CD14-positive monocyte (primary cell): ENCODE data around the gene DCLK1. TPM values are rescaled to one million over a fixed set of nuclear protein-coding genes. Genes with fewer than 3 reads are reported as not detected.

Experiments
- DNase-seq, 3 donors: peaks; one replicate each; pipeline ENCODE4 v3.0.0-alpha.2; 2011 to 2022
- H2AFZ ChIP-seq: 2 replicates; pipeline ENCODE4 v1.6.0; 2012; ENCODE audit warnings: mild to moderate bottlenecking, low read depth, low read length, inconsistent platforms; ENCODE audit not compliant: insufficient read depth, poor library complexity, severe bottlenecking
- H3K27ac ChIP-seq, 2 donors: 1 replicate in 1 of 2; 2 replicates in 1 of 2; pipeline ENCODE4 v1.5.1; 2012 to 2013; ENCODE audit warnings: low read length in 2 of 2, control low read depth in 1 of 2, inconsistent platforms in 1 of 2, low read depth in 1 of 2, mild to moderate bottlenecking in 1 of 2
- H3K27me3 ChIP-seq, 2 donors: one replicate each; pipeline versions ENCODE4 v1.6.0 to v1.6.1; 2011 to 2013; ENCODE audit warnings: low read length in 2 of 2; ENCODE audit not compliant: control insufficient read depth in 2 of 2, insufficient read depth in 2 of 2
- H3K36me3 ChIP-seq, 2 donors: replicated peaks in 1 of 2; 1 replicate in 1 of 2; 2 replicates in 1 of 2; pipeline versions ENCODE4 v1.5.1 to v1.6.1; 2012 to 2013; ENCODE audit warnings: low read length in 2 of 2, control low read depth in 1 of 2, inconsistent platforms in 1 of 2, mild to moderate bottlenecking in 1 of 2; ENCODE audit not compliant: insufficient read depth in 2 of 2, control insufficient read depth in 1 of 2
- H3K4me1 ChIP-seq, 2 donors: 1 replicate in 1 of 2; 2 replicates in 1 of 2; pipeline versions ENCODE4 v1.5.1 to v1.6.1; 2012 to 2013; ENCODE audit warnings: low read length in 2 of 2, control low read depth in 1 of 2, inconsistent platforms in 1 of 2, mild to moderate bottlenecking in 1 of 2, moderate library complexity in 1 of 2; ENCODE audit not compliant: insufficient read depth in 2 of 2, control insufficient read depth in 1 of 2
- H3K4me2 ChIP-seq: replicated peaks from 2 replicates; pipeline ENCODE3; 2012; ENCODE audit warnings: low read length, moderate library complexity, mild to moderate bottlenecking; ENCODE audit not compliant: poor library complexity, severe bottlenecking; ENCODE audit errors: extremely low read depth
- H3K4me3 ChIP-seq, 3 experiments: fragments of 200-600 bp in 1 of 3; sonication (generic) in 1 of 3; replicated peaks in 1 of 3; 1 replicate in 2 of 3; 2 replicates in 1 of 3; pipeline ENCODE4 v1.5.1; 2011 to 2013; ENCODE audit warnings: low read length in 3 of 3, mild to moderate bottlenecking in 3 of 3, control low read depth in 2 of 3, low read depth in 2 of 3, inconsistent platforms in 1 of 3, moderate library complexity in 1 of 3
- H3K79me2 ChIP-seq: 2 replicates; pipeline ENCODE4 v1.6.0; 2012; ENCODE audit warnings: mild to moderate bottlenecking, control low read depth, inconsistent platforms, low read length, moderate library complexity; ENCODE audit not compliant: insufficient read depth
- H3K9ac ChIP-seq: 2 replicates; pipeline ENCODE4 v1.6.0; 2017; ENCODE audit warnings: low read length, mild to moderate bottlenecking; ENCODE audit not compliant: insufficient read depth, poor library complexity, severe bottlenecking
- H3K9me3 ChIP-seq, 2 donors: replicated peaks in 1 of 2; 1 replicate in 1 of 2; 2 replicates in 1 of 2; pipeline versions ENCODE4 v1.5.1 to v1.6.1; 2012 to 2013; ENCODE audit warnings: low read length in 2 of 2, control low read depth in 1 of 2; ENCODE audit not compliant: control insufficient read depth in 1 of 2, insufficient read depth in 1 of 2
- H4K20me1 ChIP-seq: 2 replicates; pipeline ENCODE4 v1.6.0; 2012; ENCODE audit warnings: mild to moderate bottlenecking, low read length, control low read depth, moderate library complexity; ENCODE audit not compliant: insufficient read depth
- H3K27ac Mint-ChIP-seq, 7 donors: one replicate each; pipeline ENCODE4 v1.8.0; 2020; ENCODE audit warnings: mild to moderate bottlenecking in 7 of 7, mixed read lengths in 7 of 7, moderate library complexity in 6 of 7, inconsistent platforms in 2 of 7
- H3K27me3 Mint-ChIP-seq, 3 donors: one replicate each; pipeline ENCODE4 v1.8.0; 2021 to 2022; ENCODE audit warnings: low read depth in 3 of 3, mild to moderate bottlenecking in 3 of 3, mixed read lengths in 3 of 3, moderate library complexity in 3 of 3, inconsistent platforms in 1 of 3
- H3K36me3 Mint-ChIP-seq, 2 donors: one replicate each; pipeline ENCODE4 v1.8.0; 2020; ENCODE audit warnings: mixed read lengths in 2 of 2, inconsistent platforms in 1 of 2, mild to moderate bottlenecking in 1 of 2
- H3K4me1 Mint-ChIP-seq: one replicate; pipeline ENCODE4 v1.8.0; 2020; ENCODE audit warnings: mild to moderate bottlenecking, mixed read lengths
- H3K4me3 Mint-ChIP-seq, 2 donors: one replicate each; pipeline ENCODE4 v1.8.0; 2020; ENCODE audit warnings: mild to moderate bottlenecking in 2 of 2, mixed read lengths in 2 of 2, moderate library complexity in 1 of 2
- H3K9me3 Mint-ChIP-seq, 7 donors: one replicate each; pipeline ENCODE4 v1.8.0; 2020 to 2022; ENCODE audit warnings: mixed read lengths in 7 of 7, mild to moderate bottlenecking in 6 of 7, moderate library complexity in 6 of 7, inconsistent platforms in 2 of 7
- CTCF ChIP-seq: fragments of 200-600 bp; IDR thresholded peaks from one replicate; pipeline ENCODE4 v1.8.0; 2022; ENCODE audit warnings: antibody characterized with exemption, mild to moderate bottlenecking
- WGBS: methylation state at CpG from one replicate; pipeline ENCODE4 v1.1.5; 2013; ENCODE audit warnings: missing lambda C conversion rate; ENCODE audit not compliant: insufficient coverage; 5-methylcytosine and 5-hydroxymethylcytosine counted together
- intact Hi-C, 2 donors: fragments of 100-400 bp; cut with micrococcal nuclease; formaldehyde crosslinking; loops; one replicate each; pipeline versions ENCODE4 v1.15.0 to v1.15.1; 2023
- polyA plus RNA-seq, 3 donors: library from polyadenylated mRNA; depleted of rRNA in 1 of 3; unstranded in 2 of 3; stranded (reverse) in 1 of 3; fragments of 300-500 nt in 2 of 3; fragments of >200 nt in 1 of 3; fragmentation: Illumina TruSeq in 2 of 3; gene quantifications; 1 replicate in 2 of 3; 2 replicates in 1 of 3; pipeline ENCODE4 v1.2.3, GENCODE V29; 2012 to 2021

Gene DCLK1
- polyA plus RNA-seq, 3 donors = not detected

- intact Hi-C loops = no loop called here
- Mint-ChIP-seq H3K27ac (no peak overlapping the region), H3K4me3 (peak overlapping the region; percentile 59 to 77), H3K36me3 (no peaks in the 10 kb centered on the region), H3K4me1 (no peaks in the 10 kb centered on the region), H3K9me3 (peaks cover 0 to 8% (median 1%) of the 10 kb centered on the region in 7 donors), H3K27me3 (peaks cover 35 to 64% (median 38%) of the 10 kb centered on the region in 3 donors)
- Histone ChIP-seq H2AFZ (no peak overlapping the region), H3K79me2 (no peaks in the 10 kb centered on the region), H3K9ac (no peak overlapping the region), H4K20me1 (no peaks in the 10 kb centered on the region), H3K4me1 (no peaks in the 10 kb centered on the region), H3K9me3 (peaks cover 0 to 6% of the 10 kb centered on the region in 2 donors), H3K27me3 (peaks cover 31 to 36% of the 10 kb centered on the region in 2 donors), H3K27ac (no peak overlapping the region), H3K36me3 (no peaks in the 10 kb centered on the region), H3K4me3 (no peak overlapping the region), H3K4me2 (no peak overlapping the region)
- TF ChIP-seq CTCF = no peak
- WGBS = under 1% methylated on average over 61 of the region's 61 CpGs
- no peak for DNase-seq
These were observed 495 bp downstream of the DCLK1 start for GRCh38 chr13:36130552-36131221.

GRCh38 chr13:36130193-36130551 lies 1.0 kb downstream of the DCLK1 start:
- H3K27ac Mint-ChIP-seq = no peak overlapping the region
- peaks cover 31 to 38% of the 10 kb centered on the region in 2 donors for H3K27me3 ChIP-seq

More at GRCh38 chr13:36130193-36130551, 1.0 kb downstream of the DCLK1 start:
- Histone ChIP-seq H3K79me2 (no peaks in the 10 kb centered on the region), H3K4me2 (no peak overlapping the region), H3K4me3 (no peak overlapping the region), H4K20me1 (no peaks in the 10 kb centered on the region), H3K27ac (no peak overlapping the region), H3K4me1 (no peaks in the 10 kb centered on the region), H3K9ac (no peak overlapping the region), H2AFZ (no peak overlapping the region), H3K9me3 (peaks cover 0 to 6% of the 10 kb centered on the region in 2 donors), H3K36me3 (no peaks in the 10 kb centered on the region)
- intact Hi-C loops = no loop called here
- Mint-ChIP-seq H3K27me3 (peaks cover 35 to 65% (median 38%) of the 10 kb centered on the region in 3 donors), H3K36me3 (no peaks in the 10 kb centered on the region), H3K4me1 (no peaks in the 10 kb centered on the region), H3K9me3 (peaks cover 0 to 8% (median 1%) of the 10 kb centered on the region in 7 donors), H3K4me3 (peak overlapping the region in 1 of 2 donors; percentile 77)
- 13% methylated on average over 11 of the region's 13 CpGs for WGBS
- no peak for DNase-seq
- no peak for TF ChIP-seq CTCF
